GM19397 (cell line): ENCODE results near the gene NEO1.

ENCODE experiments used
- ATAC-seq: cut with Tn5 transposase; IDR thresholded peaks from one replicate; pipeline ENCODE4 v1.9.1; 2021; ENCODE audit warnings: mild to moderate bottlenecking, moderate library complexity; ENCODE audit not compliant: unreplicated experiment

The NEO1 gene

GRCh38 chr15:73341886-73342600, 289.8 kb downstream of the NEO1 start:
- ATAC-seq: no peak

- ATAC-seq: no peak
Measured at GRCh38 chr15:73344056-73344455, 291.8 kb downstream of the NEO1 start.

DNA sequence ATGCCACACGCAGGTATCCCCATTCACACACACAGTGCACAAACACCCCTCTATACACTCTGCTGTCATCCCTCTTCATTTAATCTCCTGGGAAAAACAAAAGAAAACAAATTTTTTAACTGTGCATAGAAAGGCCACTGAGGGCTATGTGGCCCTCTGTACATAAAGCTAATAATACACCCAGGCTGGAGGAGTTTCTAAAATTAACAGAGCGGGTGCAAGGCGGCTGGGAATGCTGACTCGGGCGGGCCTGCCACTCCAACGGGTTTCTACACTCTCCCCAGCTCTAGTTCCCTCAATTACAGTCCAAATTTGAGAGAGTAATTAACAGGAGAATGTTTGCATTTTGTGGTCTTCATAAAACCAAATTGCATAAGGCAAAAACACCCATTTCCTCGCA, 293.4 kb downstream of the NEO1 start:
- ATAC-seq: no peak

- no peak for ATAC-seq
Measured at GRCh38 chr15:73346735-73347312, 294.6 kb downstream of the NEO1 start.

DNA sequence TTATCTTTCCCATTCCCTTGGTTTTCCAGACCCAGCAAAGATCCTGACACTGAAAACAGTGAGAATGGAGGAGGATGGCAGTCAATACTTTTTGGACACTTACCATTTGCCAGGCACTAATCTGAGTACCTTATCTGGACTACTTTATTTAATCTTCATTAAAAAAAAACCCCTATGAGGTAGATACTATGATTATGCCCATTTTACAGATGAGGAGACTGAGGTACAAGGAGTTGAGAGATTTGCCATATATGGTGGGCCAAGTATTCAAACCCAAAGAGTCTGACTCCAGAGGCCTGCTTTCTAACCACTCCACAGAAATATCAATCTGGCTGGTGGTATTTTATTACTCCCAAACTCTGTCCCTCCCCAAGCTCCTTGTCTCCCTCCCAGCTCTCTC, 296.9 kb downstream of the NEO1 start:
- no peak for ATAC-seq

- ATAC-seq: no peak
Measured at GRCh38 chr15:73352082-73352481, 299.8 kb downstream of the NEO1 start.

DNA sequence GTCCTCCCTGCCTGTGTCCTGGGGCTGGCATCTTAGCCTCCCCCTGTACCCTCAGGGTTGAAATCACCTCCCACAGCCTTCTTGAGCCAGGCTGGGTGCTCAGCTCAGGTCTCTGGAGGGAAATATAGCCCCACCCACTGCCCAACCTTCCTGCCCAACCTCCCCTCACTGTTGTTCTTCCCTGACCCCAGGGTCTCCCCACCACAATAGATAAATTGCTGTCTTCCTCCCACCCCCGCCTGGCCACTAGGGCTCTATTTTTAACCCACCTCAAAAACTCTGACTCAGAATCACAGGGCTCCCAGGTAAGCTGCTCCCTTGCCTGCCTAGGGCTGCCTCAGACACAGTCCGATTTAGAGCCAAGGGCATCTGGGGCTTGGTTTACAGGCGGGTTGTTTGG, 301.5 kb downstream of the NEO1 start:
- ATAC-seq: no peak

DNA sequence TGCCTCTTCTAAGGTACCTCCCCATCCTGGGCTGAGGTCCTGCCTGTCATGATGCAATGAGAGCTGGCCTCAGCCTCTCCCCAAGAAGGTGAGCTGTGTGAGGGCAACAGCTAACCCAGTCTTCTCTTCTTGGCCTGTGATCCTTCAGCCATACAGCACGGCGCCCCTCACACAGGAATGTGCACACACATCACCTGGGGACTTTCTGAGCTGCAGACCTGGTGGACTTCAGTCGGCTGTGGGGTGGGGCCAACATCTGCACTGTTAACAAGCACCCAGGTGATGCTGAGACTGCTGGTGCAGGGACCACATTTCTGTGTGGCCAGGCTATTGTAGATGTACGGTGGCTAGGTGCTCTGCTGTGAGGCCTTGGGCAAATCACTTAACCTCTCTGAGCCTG, 302.0 kb downstream of the NEO1 start:
- no peak for ATAC-seq
